H1 (cell line): Measurements from ENCODE around the gene PWP1. TPM values are rescaled to one million over a fixed set of nuclear protein-coding genes. Genes with fewer than 3 reads are reported as not detected.

Experiments
- CTCF ChIA-PET: fragments of 300-600 bp; sonication (Branson Sonifier 250); formaldehyde crosslinking; loops from one replicate; lab custom pipeline; 2021; ENCODE audit not compliant: partially characterized antibody; lab: Charles Lee
- POLR2A ChIA-PET: fragments of 300-600 bp; sonication (Branson Sonifier 250); formaldehyde crosslinking; loops from one replicate; lab custom pipeline; 2021; ENCODE audit warnings: inconsistent platforms; ENCODE audit not compliant: partially characterized antibody; lab: Charles Lee
- DNase-seq, 2 experiments: peaks; one replicate each; pipeline versions ENCODE4 v3.0.0 to v3.0.0-alpha.2; 2010 to 2022; ENCODE audit warnings: low spot score in 2 of 2, low read depth in 1 of 2, mixed read lengths in 1 of 2
- FAIRE-seq: peaks from 2 replicates; lab custom pipeline; 2011; peaks lifted over from hg19 to GRCh38; lab: Jason Lieb, UNC
- H2AFZ ChIP-seq: 2 replicates; pipeline ENCODE4 v1.8.1; 2012; ENCODE audit warnings: low read length, inconsistent platforms
- H2AK5ac ChIP-seq: 2 replicates; pipeline ENCODE4 v1.6.1; 2013; ENCODE audit warnings: low read depth, low read length
- H2BK120ac ChIP-seq: replicated peaks from 2 replicates; pipeline ENCODE3; 2013; ENCODE audit warnings: low read depth, low read length, inconsistent platforms
- H2BK12ac ChIP-seq: 2 replicates; pipeline ENCODE4 v1.6.1; 2013; ENCODE audit warnings: low read depth, low read length
- H2BK15ac ChIP-seq: 2 replicates; pipeline ENCODE4 v1.6.1; 2013; ENCODE audit warnings: low read length
- H2BK20ac ChIP-seq: 2 replicates; pipeline ENCODE4 v1.6.1; 2013; ENCODE audit warnings: low read length
- H2BK5ac ChIP-seq: 2 replicates; pipeline ENCODE4 v1.6.1; 2013; ENCODE audit warnings: low read depth, low read length
- H3K14ac ChIP-seq: 2 replicates; pipeline ENCODE4 v1.6.1; 2013; ENCODE audit warnings: inconsistent platforms; ENCODE audit not compliant: insufficient read length
- H3K18ac ChIP-seq: 2 replicates; pipeline ENCODE4 v1.6.1; 2013; ENCODE audit warnings: low read length; ENCODE audit errors: extremely low read depth
- H3K23ac ChIP-seq: 2 replicates; pipeline ENCODE4 v1.6.1; 2013; ENCODE audit warnings: inconsistent platforms; ENCODE audit not compliant: insufficient read length
- H3K23me2 ChIP-seq: 2 replicates; pipeline ENCODE4 v1.6.1; 2013; ENCODE audit warnings: low read depth, low read length
- H3K27ac ChIP-seq: 2 replicates; pipeline ENCODE4 v1.6.1; 2011; ENCODE audit warnings: low read depth, low read length, inconsistent platforms
- H3K27me3 ChIP-seq, 4 experiments: replicated peaks in 1 of 4; 1 replicate in 1 of 4; 2 replicates in 3 of 4; pipeline versions ENCODE4 v1.6.1 to v1.8.1; 2011 to 2013; ENCODE audit warnings: low read length in 3 of 4, mild to moderate bottlenecking in 3 of 4, inconsistent platforms in 2 of 4, mixed read lengths in 2 of 4, moderate library complexity in 1 of 4; ENCODE audit not compliant: control insufficient read depth in 3 of 4, insufficient read depth in 3 of 4; ENCODE audit errors: extremely low read depth in 1 of 4
- H3K36me3 ChIP-seq, 4 experiments: 2 replicates each; pipeline versions ENCODE4 v1.6.1 to v1.8.1; 2011 to 2013; ENCODE audit warnings: mild to moderate bottlenecking in 4 of 4, low read length in 3 of 4, moderate library complexity in 2 of 4, control low read depth in 1 of 4, inconsistent platforms in 1 of 4; ENCODE audit not compliant: insufficient read depth in 4 of 4, control insufficient read depth in 2 of 4
- H3K4ac ChIP-seq: replicated peaks from 2 replicates; pipeline ENCODE3; 2013; ENCODE audit warnings: low read length, low read depth, mixed read lengths, inconsistent platforms; ENCODE audit not compliant: insufficient read length
- H3K4me1 ChIP-seq, 4 experiments: replicated peaks in 1 of 4; 1 replicate in 1 of 4; 2 replicates in 3 of 4; pipeline versions ENCODE4 v1.6.1 to v1.8.1; 2011 to 2013; ENCODE audit warnings: low read length in 3 of 4, inconsistent platforms in 2 of 4, mixed read lengths in 1 of 4; ENCODE audit not compliant: insufficient read depth in 4 of 4, control insufficient read depth in 3 of 4
- H3K4me2 ChIP-seq, 2 experiments: 2 replicates each; pipeline versions ENCODE4 v1.6.1 to v1.8.1; 2011 to 2013; ENCODE audit warnings: low read depth in 2 of 2, low read length in 2 of 2, control low read depth in 1 of 2, inconsistent platforms in 1 of 2, mild to moderate bottlenecking in 1 of 2; ENCODE audit not compliant: insufficient read depth in 1 of 2
- H3K4me3 ChIP-seq, 4 experiments: fragments of 200-600, 300-600 bp in 1 of 4; sonication (generic), shearing (Covaris generic), sonication (Bioruptor Twin) in 1 of 4; 2 replicates each; pipeline versions ENCODE4 v1.5.1 to v1.8.1; 2011 to 2016; ENCODE audit warnings: low read length in 4 of 4, low read depth in 3 of 4, control low read depth in 2 of 4, inconsistent platforms in 2 of 4, mild to moderate bottlenecking in 2 of 4, mixed read lengths in 1 of 4, moderate library complexity in 1 of 4; ENCODE audit not compliant: insufficient read depth in 2 of 4; ENCODE audit errors: extremely low read depth in 1 of 4
- H3K56ac ChIP-seq: replicated peaks from 2 replicates; pipeline ENCODE3; 2013; ENCODE audit warnings: low read depth, mild to moderate bottlenecking, mixed read lengths, low read length, inconsistent platforms; ENCODE audit not compliant: insufficient read length
- H3K79me1 ChIP-seq: 2 replicates; pipeline ENCODE4 v1.6.1; 2013; ENCODE audit warnings: low read depth, low read length, control low read depth
- H3K79me2 ChIP-seq, 2 experiments: 2 replicates each; pipeline versions ENCODE4 v1.6.1 to v1.8.1; 2012 to 2013; ENCODE audit warnings: low read length in 2 of 2, mild to moderate bottlenecking in 2 of 2, inconsistent platforms in 1 of 2; ENCODE audit not compliant: insufficient read depth in 2 of 2, control insufficient read depth in 1 of 2
- H3K9ac ChIP-seq, 4 experiments: replicated peaks in 1 of 4; 1 replicate in 1 of 4; 2 replicates in 3 of 4; pipeline versions ENCODE4 v1.6.1 to v1.8.1; 2011 to 2013; ENCODE audit warnings: low read depth in 3 of 4, low read length in 3 of 4, control low read depth in 2 of 4, mild to moderate bottlenecking in 2 of 4, moderate library complexity in 2 of 4, inconsistent platforms in 1 of 4; ENCODE audit errors: extremely low read depth in 1 of 4
- H3K9me3 ChIP-seq, 2 experiments: 2 replicates each; pipeline versions ENCODE4 v1.6.1 to v1.8.1; 2012 to 2013; ENCODE audit warnings: mild to moderate bottlenecking in 2 of 2, moderate library complexity in 2 of 2, control low read depth in 1 of 2, inconsistent platforms in 1 of 2, low read depth in 1 of 2, low read length in 1 of 2, mixed read lengths in 1 of 2; ENCODE audit not compliant: insufficient read depth in 2 of 2
- H4K20me1 ChIP-seq, 2 experiments: replicated peaks in 1 of 2; 2 replicates each; pipeline versions ENCODE3 to v1.8.1; 2011 to 2013; ENCODE audit warnings: inconsistent platforms in 2 of 2, low read length in 2 of 2, mild to moderate bottlenecking in 1 of 2; ENCODE audit not compliant: insufficient read depth in 2 of 2, control insufficient read depth in 1 of 2
- H4K5ac ChIP-seq: 2 replicates; pipeline ENCODE4 v1.6.1; 2013; ENCODE audit warnings: low read length, low read depth, mixed read lengths, inconsistent platforms; ENCODE audit not compliant: insufficient read length
- H4K8ac ChIP-seq: 2 replicates; pipeline ENCODE4 v1.8.0; 2013; ENCODE audit warnings: mild to moderate bottlenecking, moderate library complexity, low read length, inconsistent platforms; ENCODE audit not compliant: insufficient read depth; ENCODE audit errors: extremely low read depth
- H4K91ac ChIP-seq: replicated peaks from 2 replicates; pipeline ENCODE3; 2013; ENCODE audit warnings: low read length, mixed read lengths, inconsistent platforms; ENCODE audit not compliant: insufficient read length
- BACH1 ChIP-seq: IDR thresholded peaks from 2 replicates; pipeline ENCODE4 v1.6.1; 2012; ENCODE audit warnings: low read length, improper control_type of control experiment
- CBX5 ChIP-seq: fragments of 300-800, 300-1000 bp; sonication (generic); IDR thresholded peaks from 2 replicates; pipeline ENCODE4 v1.7.1; 2016; ENCODE audit warnings: antibody characterized with exemption, low read length, low read depth
- CHD2 ChIP-seq: IDR thresholded peaks from 2 replicates; pipeline ENCODE4 v1.6.1; 2012; ENCODE audit warnings: low read length, improper control_type of control experiment
- EGR1 ChIP-seq: IDR thresholded peaks from 2 replicates; pipeline ENCODE4 v1.6.1; 2011; ENCODE audit warnings: low read depth, low read length, borderline replicate concordance
- EZH2 ChIP-seq: fragments of 200-600 bp; sonication (generic); IDR thresholded peaks from 2 replicates; pipeline ENCODE4 v1.7.1; 2012; ENCODE audit warnings: low read depth, mild to moderate bottlenecking, moderate library complexity, low read length, inconsistent platforms; ENCODE audit not compliant: severe bottlenecking
- HDAC2 ChIP-seq, 2 experiments: fragments of 300-600 bp in 1 of 2; sonication (generic) in 1 of 2; IDR thresholded peaks; 2 replicates each; pipeline ENCODE4 v1.6.1; 2011 to 2012; ENCODE audit warnings: low read depth in 2 of 2, low read length in 2 of 2, mild to moderate bottlenecking in 2 of 2, moderate library complexity in 2 of 2, borderline replicate concordance in 1 of 2, inconsistent platforms in 1 of 2
- NRF1 ChIP-seq: IDR thresholded peaks from 2 replicates; pipeline ENCODE4 v1.6.1; 2011; ENCODE audit warnings: mild to moderate bottlenecking, low read depth, low read length, improper control_type of control experiment
- RNF2 ChIP-seq: fragments of 200-900, 300-1000 bp; sonication (generic); IDR thresholded peaks from 2 replicates; pipeline ENCODE4 v1.7.1; 2016; ENCODE audit warnings: borderline replicate concordance, low read depth, mild to moderate bottlenecking, antibody characterized with exemption, low read length; ENCODE audit not compliant: poor library complexity, severe bottlenecking; ENCODE audit errors: missing control alignments
- SAP30 ChIP-seq: fragments of 300-600 bp; sonication (generic); IDR thresholded peaks from 2 replicates; pipeline ENCODE4 v1.7.1; 2012; ENCODE audit warnings: low read length, moderate library complexity, mild to moderate bottlenecking, inconsistent platforms; ENCODE audit not compliant: insufficient read depth, insufficient replicate concordance
- SP4 ChIP-seq: IDR thresholded peaks from 2 replicates; pipeline ENCODE4 v1.6.1; 2012; ENCODE audit warnings: low read length, inconsistent platforms
- WGBS, 2 experiments: shearing (Covaris generic) in 1 of 2; methylation state at CpG; one replicate each; pipeline versions ENCODE4 v1.1.6 to v1.1.7; 2013 to 2015; ENCODE audit warnings: low lambda C conversion rate in 2 of 2, mixed read lengths in 2 of 2, inconsistent platforms in 1 of 2, low coverage in 1 of 2, missing lambda C conversion rate in 1 of 2; ENCODE audit not compliant: insufficient replicate concordance in 2 of 2, insufficient coverage in 1 of 2, insufficient read length in 1 of 2; ENCODE audit errors: extremely low coverage in 1 of 2, missing lambda C conversion rate in 1 of 2; 5-methylcytosine and 5-hydroxymethylcytosine counted together
- polyA plus RNA-seq, 7 experiments: library from polyadenylated mRNA; depleted of rRNA in 3 of 7; stranded (reverse) in 5 of 7; unstranded in 2 of 7; fragments of >200 nt in 5 of 7; fragments of 200-250 nt in 2 of 7; gene quantifications; 1 replicate in 5 of 7; 2 replicates in 1 of 7; 4 replicates in 1 of 7; pipeline versions ENCODE4 v1.2.1 to v1.2.3, GENCODE V29; 2011 to 2013; ENCODE audit warnings: missing spikeins in 2 of 7, mixed read lengths in 2 of 7
- total RNA-seq: library from RNA; stranded (reverse); fragmentation: NEBNext Ultra II Directional; extraction: Animal tissue kit (Norgen Biotek cat#: 25700); gene quantifications from 2 replicates; pipeline ENCODE4 v1.2.1, GENCODE V29; 2021
- TF ChIP-seq, protein P1 (sequence below), 3 experiments: IDR thresholded peaks; 1 replicate in 2 of 3; 2 replicates in 1 of 3; pipeline versions ENCODE4 v1.5.1 to v1.6.1; 2011; ENCODE audit warnings: low read length in 3 of 3, mild to moderate bottlenecking in 3 of 3, inconsistent platforms in 2 of 3, low read depth in 1 of 3, moderate library complexity in 1 of 3; ENCODE audit not compliant: insufficient read depth in 1 of 3; ENCODE audit errors: control extremely low read depth in 1 of 3

The PWP1 gene
- total and polyA plus RNA-seq, 2 of the 8 experiments (the other 6 are each of a cell fraction or from before 2014, with no cell fraction given) = 57.8 to 78.5 TPM

DNA sequence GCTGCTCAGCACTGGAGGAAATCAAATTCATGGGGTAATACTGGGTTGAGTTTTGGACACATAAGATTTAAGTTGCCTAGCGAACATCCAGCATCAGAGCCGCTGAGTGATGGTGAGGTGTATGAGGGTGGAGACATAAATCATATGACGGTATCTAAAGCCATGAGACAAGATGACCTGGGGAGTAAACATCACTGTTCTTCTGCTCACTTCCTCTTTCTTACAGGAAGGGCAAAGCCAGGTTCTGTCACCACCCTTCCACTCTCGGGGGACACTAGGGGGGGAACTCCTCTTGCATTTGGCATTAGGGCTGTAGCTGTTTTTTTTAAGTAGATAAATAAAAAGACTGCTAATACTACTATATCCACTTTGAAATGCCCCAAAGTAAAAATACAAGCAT lies 51.3 kb downstream of the PWP1 start:
- H2BK5ac ChIP-seq = no peak overlapping the region
- H3K27me3 ChIP-seq = no peaks in the 10 kb centered on the region
- H4K8ac ChIP-seq = no peak overlapping the region
- no peak overlapping the region for H3K9ac ChIP-seq
- H4K5ac ChIP-seq = no peak overlapping the region
- H2BK20ac ChIP-seq = no peak overlapping the region
- ChIA-PET POLR2A (interaction anchor here (0.6 to 1.3 kb wide), 2 partner anchors 12 to 33 kb away, joined by 3 to 4 read pairs; no protein-coding TSS in a partner anchor), CTCF (interaction anchor here (1.1 to 1.2 kb wide), 2 partner anchors 148 to 176 kb away, joined by 3 to 4 read pairs; no protein-coding TSS in a partner anchor)
- FAIRE-seq (no peak), DNase-seq (no peak)
- H3K23ac ChIP-seq = no peak overlapping the region
- no peak overlapping the region for H3K4me3 ChIP-seq
- no peak overlapping the region for H3K4ac ChIP-seq
- no peak overlapping the region for H3K4me2 ChIP-seq
- no peak overlapping the region for H2AFZ ChIP-seq
- H3K79me2 ChIP-seq = no peaks in the 10 kb centered on the region
- no peak overlapping the region for H4K91ac ChIP-seq
- no peak overlapping the region for H3K18ac ChIP-seq
- no peak overlapping the region for H2BK15ac ChIP-seq
- no peak overlapping the region for H3K14ac ChIP-seq
- no peak overlapping the region for H2BK12ac ChIP-seq
- H2BK120ac ChIP-seq = no peak overlapping the region
- H3K79me1 ChIP-seq = no peaks in the 10 kb centered on the region
- H3K27ac ChIP-seq = no peak overlapping the region
- peaks cover 3 to 5% of the 10 kb centered on the region in 2 experiments for H4K20me1 ChIP-seq
- H3K56ac ChIP-seq = no peak overlapping the region
- H3K4me1 ChIP-seq = no peaks in the 10 kb centered on the region
- no peaks in the 10 kb centered on the region for H3K23me2 ChIP-seq
- no peak overlapping the region for H2AK5ac ChIP-seq
- peaks cover 13 to 67% (median 53%) of the 10 kb centered on the region in 4 experiments for H3K36me3 ChIP-seq
- no peaks in the 10 kb centered on the region for H3K9me3 ChIP-seq
- 93% methylated on average over 4 of the region's 4 CpGs; no CpG with 5 or more reads in 1 of the 2 experiments for WGBS, 2 experiments
- TF ChIP-seq SAP30 = no peak
- TF ChIP-seq NRF1 = no peak
- TF ChIP-seq HDAC2 (IDR thresholded peaks at IDR 0.05; ENCODE audit: borderline replicate concordance in 1 of 2, low read depth in 2 of 2, low read length in 2 of 2) = no peak
- no peak for TF ChIP-seq BACH1
- TF ChIP-seq CHD2 = no peak
- TF ChIP-seq RNF2 = no peak
- TF ChIP-seq SP4 = no peak
- no peak for TF ChIP-seq CBX5
- TF ChIP-seq EGR1 = no peak
- no peak for TF ChIP-seq EZH2
- TF ChIP-seq, protein P1, sequence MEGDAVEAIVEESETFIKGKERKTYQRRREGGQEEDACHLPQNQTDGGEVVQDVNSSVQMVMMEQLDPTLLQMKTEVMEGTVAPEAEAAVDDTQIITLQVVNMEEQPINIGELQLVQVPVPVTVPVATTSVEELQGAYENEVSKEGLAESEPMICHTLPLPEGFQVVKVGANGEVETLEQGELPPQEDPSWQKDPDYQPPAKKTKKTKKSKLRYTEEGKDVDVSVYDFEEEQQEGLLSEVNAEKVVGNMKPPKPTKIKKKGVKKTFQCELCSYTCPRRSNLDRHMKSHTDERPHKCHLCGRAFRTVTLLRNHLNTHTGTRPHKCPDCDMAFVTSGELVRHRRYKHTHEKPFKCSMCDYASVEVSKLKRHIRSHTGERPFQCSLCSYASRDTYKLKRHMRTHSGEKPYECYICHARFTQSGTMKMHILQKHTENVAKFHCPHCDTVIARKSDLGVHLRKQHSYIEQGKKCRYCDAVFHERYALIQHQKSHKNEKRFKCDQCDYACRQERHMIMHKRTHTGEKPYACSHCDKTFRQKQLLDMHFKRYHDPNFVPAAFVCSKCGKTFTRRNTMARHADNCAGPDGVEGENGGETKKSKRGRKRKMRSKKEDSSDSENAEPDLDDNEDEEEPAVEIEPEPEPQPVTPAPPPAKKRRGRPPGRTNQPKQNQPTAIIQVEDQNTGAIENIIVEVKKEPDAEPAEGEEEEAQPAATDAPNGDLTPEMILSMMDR (IDR thresholded peaks at IDR 0.05; ENCODE audit: control extremely low read depth in 1 of 3, insufficient read depth in 1 of 3, low read depth in 1 of 3, low read length in 3 of 3) = no peak
